GM19023 (cell line): ENCODE measurements around the gene YWHAQ.
"Not testable (repeated sequence)": the region's sequence is repeated elsewhere in the genome, so short reads cannot be mapped to it uniquely, and the experiment has no call there.

Experiments used
- ATAC-seq: cut with Tn5 transposase; IDR thresholded peaks from one replicate; pipeline ENCODE4 v1.9.1; 2021; ENCODE audit warnings: mild to moderate bottlenecking, moderate library complexity; ENCODE audit not compliant: unreplicated experiment

YWHAQ gene

DNA sequence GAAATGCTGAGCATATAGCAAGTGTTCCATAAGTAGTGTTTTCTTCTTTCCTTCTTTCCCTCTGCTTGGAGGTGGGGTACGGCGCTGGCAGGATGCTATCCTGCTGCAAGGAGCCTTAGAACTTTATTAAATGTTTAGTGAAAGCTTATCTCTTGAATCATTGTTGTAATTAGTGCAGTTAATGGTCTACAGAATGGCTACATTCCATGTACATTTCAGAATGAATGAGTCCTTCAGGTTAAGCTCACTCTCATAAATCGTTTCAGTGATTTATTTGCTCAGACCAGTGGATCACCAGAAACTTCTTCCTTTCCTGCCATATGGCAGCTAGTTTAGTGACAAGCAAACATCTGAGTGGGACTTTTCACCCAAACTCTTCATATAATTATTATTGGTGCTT is 3.3 kb upstream of the YWHAQ start:
- no peak for ATAC-seq

DNA sequence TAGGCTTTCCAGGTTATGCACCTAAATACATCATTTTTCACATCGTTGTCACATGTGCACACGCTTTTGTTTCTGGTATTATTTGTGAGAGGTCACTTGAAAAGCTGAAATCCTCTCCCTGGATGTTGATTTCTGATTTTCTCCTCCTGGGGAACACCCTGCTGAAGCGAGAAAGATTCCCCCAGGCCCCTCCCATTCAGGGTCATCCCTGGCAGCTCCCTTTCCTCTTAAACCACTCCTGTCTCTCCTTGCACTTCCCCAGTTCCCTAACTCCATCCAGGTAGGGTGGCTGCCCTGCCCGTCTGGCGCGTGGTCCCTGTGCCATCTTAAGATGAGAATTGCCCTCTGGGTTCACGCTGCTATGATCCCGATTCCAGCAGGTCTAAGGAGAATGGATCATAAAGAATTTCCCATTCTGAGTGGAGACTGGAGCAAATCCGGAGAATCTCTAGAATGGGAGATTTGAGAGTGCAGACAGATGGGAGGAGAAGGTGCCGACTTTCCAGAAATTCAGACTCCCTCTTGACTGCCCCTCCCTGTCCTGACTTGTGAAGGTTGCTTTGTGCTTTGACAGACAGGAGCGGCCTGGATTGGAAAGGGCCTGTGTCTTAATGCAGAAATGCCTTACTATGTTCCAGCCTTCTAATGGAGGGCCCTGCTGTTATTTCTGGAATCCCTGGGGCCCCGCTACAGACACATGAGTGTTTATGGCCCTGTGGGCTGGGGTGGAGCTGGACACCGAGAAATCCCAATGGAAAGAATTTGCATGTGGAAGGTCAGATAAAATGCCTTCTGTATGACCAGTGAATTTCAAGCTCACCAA is 1.3 kb upstream of the YWHAQ start:
- no peak for ATAC-seq

DNA sequence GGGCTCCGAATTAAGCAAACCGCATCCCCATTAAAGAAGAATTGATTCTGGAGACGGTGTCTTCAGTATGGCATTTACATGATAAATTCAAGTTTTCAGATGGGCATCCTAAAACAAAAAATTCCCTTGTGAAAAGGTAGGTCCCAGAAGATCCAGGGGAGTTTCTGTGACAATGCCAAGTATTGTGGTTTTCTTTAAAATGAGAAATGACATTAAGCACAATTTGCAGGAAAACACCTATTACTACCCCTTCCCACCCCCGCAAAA is 689 bp upstream of the YWHAQ start:
- no peak for ATAC-seq

DNA sequence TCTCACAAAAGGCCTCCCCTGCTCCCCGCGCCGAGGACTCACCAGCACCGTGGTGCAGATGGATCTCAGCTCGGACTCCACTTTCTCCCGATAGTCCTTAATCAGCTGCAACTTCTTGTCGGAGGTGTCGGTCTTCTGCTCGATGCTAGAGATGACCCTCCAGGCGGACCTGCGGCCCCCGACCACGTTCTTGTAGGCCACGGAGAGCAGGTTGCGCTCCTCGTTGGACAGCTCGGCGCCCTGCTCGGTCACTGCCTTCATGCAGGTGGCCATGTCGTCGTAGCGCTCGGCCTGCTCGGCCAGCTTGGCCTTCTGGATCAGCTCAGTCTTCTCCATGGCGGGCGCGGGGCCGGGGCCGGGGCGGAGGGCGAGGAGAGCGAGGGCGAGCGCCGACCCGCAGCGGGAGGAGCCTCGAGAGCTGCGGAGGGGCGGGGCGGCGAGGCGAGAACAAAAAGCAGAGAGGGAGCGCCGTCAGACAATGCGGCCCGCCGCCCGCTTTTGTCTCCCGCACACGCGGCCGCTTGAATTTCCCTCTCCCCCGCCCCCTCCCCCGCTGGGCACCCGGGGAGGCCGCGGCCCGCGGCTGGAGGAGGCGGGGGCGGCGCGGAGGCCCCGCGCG is 571 bp downstream of the YWHAQ start:
- ATAC-seq, result peak; percentile 57

DNA sequence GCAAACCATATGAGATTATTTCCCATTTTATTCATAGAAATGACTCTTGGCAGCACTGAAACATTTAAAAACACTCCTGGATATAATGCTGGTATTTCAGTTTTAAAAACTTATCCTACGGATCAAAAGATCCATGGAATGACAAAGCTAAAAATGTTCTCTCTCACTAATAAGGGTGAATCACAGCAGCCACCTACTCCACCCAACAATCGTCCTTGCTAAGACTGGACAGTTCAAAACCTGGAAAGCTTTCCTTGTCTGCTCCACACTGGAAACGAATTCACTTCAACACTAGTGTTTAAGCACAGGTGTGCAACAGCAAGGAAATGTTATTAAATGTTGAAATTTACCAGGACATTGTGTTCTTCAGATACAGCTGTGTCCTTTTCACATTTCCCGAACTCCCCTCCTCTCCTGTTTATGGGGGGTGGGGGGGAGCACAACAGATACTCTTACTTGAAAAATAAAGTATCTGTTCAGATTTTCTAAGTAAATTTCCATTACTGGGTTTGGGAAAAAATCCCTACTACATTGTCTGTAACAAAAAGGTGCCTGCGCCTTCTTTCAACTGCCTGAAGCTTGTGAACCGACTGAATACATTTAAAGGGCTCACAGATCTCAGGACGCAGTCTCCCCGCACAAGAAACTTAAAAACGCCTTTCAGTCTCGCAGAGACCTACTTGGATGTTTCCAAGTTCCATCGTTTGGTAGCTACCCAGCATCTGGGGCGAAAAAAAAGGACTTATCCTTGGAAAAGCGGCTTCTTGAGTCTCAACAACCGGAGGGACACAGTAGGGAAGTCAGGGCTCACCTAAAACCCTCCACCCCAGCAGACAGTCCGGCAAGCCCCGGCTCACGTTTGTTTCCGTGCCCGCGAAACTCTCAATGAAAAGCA is 1.3 kb downstream of the YWHAQ start:
- ATAC-seq, result no peak

DNA sequence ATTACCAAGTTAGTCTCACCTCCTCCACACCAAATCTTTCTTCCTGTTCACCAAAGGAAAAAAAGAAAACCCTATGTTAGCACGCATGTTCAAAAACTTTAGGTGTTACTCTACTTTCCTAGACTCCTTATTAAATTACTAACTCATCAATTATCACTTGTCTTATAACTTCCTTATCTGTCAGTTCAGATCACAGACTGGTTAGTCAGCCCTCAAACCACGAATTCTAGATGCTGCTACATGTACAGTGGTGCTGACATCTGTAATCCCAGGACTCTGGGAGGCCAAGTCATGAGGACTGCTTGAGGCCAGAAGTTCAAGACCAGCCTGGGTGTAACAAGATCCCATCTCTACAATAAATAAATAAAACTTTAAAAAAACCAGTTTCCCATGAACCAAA is 3.5 kb downstream of the YWHAQ start:
- no peak for ATAC-seq

DNA sequence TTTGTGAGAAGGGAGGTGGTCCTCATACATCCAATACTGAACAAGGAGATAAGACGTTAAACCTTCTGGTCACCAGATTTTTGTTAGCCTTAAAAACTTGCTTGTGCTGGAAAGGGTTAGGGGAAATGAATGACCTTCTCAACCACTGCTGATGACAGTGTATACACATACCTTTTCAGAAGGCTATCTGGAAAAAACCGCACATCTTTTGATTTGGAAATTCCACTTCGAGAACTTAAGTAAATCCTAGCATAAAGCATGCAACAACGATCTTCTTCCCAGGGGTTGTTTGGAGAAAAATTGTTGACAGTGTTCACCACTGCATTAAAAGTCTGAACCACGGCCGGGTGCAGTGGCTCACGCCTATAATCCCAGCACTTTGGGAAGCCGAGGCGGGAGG is 7.6 kb downstream of the YWHAQ start:
- no peak for ATAC-seq

DNA sequence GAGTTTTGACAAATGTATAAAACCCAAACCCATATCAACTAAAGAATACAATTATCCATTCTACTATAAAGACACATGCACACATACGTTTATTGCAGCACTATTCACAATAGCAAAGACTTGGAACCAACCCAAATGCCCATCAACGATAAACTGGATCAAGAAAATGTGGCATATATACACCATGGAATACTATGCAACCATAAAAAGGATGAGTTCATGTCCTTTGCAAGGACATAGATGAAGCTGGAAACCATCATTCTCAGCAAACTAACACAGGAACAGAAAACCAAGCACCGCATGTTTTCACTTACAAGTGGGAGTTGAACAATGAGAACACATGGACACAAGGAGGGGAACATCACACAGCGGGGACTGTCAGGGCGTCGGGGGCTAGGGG is 9.1 kb downstream of the YWHAQ start:
- not testable (repeated sequence) for ATAC-seq

DNA sequence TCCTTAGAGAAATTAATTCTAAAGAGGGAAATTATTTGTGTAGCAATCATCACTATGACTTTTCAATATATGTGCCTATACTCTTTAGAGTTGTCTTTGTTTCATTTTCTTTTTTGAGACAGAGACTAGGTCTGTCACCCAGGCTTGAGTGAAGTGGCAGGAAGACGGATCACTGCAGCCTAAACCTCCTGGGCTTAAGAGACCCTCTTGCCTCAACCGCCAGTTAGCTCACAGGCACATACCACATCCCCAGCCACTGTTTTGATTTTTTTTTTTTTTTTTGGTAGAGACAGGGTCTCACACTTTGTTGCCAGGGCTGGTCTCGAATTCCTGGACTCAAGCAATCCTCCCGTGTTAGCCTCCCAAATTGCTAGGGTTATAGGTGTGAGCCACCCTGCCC is 12.4 kb downstream of the YWHAQ start:
- no peak for ATAC-seq

DNA sequence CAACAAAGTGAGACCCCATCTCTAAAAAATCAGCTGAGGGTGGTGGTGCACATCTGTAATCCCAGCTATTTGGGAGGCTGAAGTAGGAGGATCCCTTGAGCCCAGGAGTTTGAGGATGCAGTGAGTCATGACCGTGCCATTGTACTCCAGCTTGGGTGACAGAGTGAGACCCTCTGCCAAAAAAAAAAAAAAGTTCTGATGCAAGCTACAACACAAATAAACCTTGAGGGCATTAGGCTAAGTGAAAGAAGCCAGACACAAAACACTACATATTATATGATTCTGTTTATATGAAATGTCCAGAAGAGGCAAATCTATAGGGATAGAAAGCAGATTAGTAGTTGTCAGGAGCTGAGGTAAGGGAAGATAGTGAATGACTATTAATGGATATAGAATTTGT is 13.0 kb downstream of the YWHAQ start:
- ATAC-seq, result no peak

DNA sequence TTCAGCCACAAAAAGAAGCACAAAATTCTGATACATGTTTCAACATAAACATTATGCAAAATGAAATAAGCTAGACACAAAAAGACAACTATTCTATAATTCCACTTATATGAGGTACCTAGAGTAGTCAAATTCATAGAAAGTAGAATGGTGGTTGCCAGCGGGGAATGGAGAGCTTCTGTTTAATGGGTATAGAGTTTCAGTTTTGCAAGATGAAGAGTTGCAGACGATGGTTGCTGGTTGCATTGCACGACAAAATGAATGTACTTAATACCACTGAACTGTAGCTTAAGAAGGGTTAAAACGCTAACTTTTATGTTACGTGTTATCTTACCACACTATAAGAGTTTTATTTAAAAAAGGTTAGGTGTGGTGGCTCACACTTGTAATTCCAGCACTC is 13.5 kb downstream of the YWHAQ start:
- ATAC-seq, result no peak

DNA sequence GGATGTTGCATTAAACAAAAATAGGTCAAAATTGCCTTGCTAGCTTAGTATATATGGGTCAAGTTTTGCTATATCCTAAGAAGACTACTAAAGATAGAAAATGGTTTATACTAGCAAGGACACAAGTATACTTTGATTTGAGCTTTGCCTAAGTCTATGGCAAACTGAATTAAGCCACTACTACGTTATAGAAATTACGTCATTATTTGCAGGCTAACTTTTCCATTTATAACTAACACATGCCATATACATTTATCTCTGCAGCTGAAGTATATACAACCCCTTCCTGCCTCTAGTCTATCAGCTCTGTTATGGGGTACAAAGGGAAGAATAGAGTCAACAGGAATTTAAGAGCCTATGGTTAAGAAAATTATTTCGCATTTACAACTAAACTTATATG is 16.2 kb downstream of the YWHAQ start:
- no peak for ATAC-seq

DNA sequence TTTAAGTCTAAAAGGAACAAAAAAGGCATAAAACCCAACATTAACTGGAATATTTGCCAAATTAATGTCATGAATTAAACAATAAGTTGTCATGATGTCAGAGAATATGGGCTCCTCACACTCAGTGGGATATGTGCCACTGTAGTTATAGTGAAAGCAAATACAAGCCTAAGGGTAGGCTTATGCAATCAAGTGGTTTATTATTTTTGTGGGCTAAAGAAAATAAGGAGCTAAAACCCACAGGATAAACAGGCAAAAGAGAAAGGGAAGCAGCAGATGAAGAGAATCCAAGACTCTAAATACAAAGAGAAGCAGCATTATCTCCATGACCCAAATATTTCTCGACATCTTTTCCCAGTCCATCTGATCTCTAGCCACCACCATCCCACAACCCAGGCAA is 17.5 kb downstream of the YWHAQ start:
- no peak for ATAC-seq

DNA sequence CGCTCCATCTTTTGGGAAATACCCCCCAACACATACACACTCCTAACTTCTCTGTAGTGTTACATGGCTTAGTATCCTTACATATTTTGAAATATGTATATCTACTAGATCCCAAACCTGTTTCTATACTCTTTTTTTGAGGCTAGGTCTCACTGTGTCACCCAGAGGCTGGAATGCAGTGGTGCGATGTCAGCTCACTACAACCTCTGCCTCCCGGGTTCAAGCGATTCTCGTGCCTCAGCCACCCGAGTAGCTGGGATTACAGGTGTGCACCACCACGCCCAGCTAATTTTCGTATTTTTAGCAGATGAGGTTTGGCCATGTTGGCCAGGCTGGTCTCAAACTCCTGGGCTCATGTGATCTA is 19.3 kb downstream of the YWHAQ start:
- not testable (repeated sequence) for ATAC-seq

DNA sequence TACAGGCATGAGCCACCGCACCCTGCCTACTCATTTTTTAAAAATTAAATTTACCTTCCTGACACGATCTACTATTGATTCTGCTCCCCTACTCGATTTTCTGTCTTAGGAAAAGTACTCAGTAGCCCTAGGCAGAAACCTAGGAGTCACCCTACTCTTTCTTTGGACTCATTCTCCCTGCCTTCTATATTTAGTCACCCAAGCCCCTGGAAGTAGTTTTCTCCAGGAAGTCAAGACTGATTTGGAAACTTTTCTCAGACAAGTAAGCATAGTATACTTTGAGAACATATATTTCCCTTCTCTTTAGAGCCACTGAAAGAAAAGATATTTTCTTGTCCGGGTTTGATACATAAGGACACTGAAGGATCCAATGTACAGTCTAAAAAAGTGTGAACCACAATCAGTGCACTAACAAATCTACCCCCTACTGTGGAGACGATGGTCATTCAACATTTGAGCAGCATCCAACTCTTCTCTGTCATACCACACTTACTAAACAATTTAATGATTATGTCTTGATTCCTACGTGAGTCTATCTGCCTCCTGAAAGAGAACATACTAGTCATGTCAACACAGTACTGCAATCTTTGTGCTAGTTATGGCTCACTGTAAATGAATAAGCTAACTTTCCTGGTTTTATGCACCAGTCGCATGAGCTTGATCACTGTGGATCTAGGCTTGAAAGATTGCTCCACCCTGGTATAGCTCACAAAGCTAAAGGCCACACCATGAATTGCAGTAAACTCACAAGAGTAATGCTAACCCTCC is 19.8 kb downstream of the YWHAQ start:
- no peak for ATAC-seq

DNA sequence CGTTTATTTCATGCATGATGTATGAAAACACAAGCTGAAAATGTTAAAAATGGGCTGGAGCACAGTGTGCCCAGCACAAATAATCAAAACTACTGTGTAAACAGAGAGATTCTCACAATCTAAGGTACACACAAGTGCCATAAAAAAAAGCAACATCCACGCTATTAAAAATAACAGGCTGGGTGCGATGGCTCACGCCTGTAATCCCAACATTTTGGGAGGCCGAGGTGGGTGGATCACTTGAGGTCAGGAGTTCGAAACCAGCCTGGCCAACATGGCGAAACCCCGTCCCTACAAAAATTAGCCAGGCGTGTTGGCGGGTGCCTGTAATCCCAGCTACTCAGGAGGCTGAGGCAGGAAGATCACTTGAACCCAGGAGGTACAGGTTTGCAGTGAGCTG is 22.3 kb downstream of the YWHAQ start:
- not testable (repeated sequence) for ATAC-seq

DNA sequence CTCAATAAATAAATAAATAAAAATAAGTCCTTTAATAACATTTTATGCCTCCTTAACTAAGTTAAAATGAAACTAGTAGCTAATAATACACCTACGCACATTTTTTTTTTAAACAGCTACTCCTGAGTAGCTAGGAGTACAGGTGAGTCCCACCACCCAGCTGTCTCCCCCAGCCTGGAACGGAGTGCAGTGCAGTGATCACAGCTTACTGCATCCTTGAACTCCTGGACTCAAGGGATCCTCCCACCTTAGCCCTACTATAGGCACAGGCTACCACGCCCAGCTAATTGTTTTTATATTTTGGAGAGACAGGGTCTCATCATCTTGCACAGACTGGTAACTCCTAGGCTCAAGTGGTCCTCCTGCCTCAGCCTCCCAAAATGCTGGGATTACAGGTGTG is 28.4 kb downstream of the YWHAQ start:
- ATAC-seq, result no peak

DNA sequence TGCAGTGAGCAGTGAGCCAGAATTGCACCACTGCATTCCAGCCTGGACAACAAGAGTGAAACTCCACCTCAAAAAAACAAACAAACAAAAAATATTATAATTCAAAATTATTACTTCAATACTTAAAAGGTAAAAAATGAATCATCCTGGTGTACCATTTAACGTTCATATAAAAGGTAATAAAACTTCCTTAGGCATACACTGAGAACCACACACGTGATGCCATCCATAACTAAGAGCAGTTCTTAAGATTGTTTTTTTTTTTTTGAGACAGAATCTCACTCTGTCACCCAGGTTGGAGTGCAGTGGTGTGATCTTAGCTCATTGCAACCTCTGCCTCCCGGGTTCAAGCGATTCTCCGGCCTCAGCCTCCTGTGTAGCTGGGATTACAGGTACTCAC is 29.4 kb downstream of the YWHAQ start:
- no peak for ATAC-seq

DNA sequence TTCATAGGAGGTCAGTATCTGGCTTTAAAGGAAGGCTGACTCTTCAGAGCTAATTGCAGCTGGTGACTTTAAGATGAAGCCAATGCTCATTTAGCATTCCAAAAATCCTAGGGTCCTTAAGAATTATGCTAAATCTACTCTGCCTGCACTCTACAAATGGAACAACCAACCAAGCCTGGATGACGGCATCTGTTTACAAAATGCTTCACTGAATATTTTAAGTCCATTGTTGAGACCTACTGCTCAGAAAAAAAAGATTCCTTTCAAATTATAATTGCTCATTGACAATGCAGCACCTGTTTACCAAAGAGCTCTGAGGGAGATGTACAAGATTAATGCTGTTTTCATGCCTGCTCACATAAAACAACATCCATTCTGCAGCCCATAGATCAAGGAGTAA is 31.4 kb downstream of the YWHAQ start:
- ATAC-seq, result no peak

DNA sequence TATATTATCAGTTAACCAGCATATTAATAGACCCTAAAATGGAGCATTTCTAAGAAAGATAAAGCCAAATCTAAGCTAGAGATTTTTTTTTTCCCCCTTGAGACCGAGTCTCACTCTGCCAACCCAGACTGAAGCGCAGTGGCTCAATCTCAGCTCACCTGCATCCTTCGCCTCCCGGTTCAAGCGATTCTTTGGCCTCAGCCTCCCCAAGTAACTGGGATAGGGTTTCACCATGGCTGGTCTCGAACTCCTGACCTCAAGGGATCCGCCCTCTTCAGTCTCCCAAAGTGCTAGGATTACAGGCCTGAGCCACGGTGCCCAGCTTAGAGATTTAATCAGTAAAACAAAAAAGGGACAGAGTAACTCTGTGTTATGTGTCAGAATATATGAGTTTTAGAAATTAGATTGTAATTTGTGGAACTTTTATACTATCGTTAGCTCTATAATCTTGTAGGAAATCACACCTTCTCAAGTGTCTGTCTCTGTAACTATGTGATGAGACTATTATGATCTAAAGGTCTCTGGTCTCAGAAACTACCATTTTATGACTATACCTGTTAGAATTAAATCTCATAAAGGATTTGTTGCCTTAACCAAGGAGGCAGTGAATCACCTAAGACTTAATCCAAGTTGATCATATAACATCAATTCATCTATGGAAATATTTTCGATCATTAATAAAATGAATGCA is 34.0 kb downstream of the YWHAQ start:
- ATAC-seq, result no peak

DNA sequence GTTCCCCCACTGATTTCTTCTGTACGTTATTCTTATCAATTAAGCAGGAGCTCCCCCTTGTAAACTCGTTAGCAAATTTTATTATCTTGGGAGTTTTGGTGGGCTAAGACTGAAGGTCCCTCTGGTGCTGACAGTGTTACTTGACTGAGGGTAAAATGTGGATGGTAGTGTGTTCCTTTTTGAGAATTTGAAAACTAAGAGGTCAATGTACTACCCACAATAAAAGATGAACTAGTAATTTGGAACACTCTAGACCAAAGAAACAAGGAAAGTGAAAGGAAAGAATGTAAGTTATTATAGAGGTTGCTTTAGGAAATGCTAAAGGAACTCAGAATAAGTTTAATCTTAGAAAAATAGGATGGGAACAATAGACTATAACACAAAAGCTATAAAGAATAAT is 35.1 kb downstream of the YWHAQ start:
- no peak for ATAC-seq
